Smooth muscle cell of the brain vasculature (primary cell): ENCODE measurements around the gene SHISA2.

Experiments
- DNase-seq: peaks from one replicate; pipeline ENCODE4 v3.0.0-alpha.2; 2012; ENCODE audit warnings: low read depth, low spot score

SHISA2 gene

DNA sequence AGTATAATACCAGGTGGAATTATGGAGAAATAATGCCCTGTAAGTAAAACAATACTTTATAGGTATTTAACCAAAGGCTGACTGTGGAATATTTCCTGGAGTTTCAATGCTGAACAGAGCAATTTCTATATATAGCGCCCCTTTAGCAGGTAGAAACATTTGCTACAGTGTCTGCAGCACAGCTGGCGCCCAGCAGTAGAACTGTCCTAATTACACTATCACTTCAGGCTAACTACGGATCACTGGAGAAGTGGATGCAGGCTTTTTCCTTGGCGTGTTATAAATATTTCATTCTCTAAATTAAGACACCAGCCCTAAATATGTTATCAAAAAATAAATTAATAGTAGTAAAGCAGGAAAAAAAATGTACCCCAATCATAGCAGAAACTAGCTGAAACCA is 3.1 kb downstream of the SHISA2 start:
- DNase-seq = no peak

DNA sequence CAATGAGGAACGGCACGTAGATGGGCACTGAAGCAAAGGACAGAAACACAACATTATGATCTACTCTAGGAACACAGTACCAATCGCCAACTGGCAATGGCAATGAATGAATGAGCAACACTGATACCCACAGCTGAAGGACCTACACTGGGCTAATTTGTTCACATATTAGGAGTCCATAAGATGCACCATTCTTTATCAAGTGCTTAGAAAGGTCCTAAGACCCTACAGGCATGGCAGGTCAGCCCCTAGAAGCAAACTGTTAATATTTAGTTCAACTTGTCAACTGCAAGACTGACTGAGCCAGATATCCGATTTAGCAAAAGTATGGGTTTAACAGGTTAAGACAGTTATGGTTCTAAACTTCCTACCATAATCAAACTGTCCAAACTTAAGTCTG is 4.8 kb downstream of the SHISA2 start:
- DNase-seq = no peak

DNA sequence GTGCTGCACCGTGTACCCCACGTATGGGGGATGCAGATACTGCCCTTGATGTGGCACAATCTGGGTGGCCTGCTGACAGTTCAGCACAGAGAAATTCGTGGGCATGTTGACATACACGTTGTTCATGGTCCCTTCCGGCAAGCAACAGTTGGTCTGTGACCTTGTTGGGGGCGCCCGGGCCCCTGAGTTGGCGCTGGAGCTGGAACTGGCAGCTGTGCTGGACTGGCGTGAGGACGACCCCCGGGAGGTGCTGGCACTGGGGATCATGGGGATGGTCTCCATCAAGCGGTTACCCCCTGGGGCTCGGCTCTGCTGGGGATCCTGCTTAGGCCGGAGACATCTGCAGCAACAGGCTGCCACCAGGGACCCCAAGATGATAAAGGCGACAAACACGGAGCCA is 5.2 kb downstream of the SHISA2 start:
- DNase-seq = no peak

DNA sequence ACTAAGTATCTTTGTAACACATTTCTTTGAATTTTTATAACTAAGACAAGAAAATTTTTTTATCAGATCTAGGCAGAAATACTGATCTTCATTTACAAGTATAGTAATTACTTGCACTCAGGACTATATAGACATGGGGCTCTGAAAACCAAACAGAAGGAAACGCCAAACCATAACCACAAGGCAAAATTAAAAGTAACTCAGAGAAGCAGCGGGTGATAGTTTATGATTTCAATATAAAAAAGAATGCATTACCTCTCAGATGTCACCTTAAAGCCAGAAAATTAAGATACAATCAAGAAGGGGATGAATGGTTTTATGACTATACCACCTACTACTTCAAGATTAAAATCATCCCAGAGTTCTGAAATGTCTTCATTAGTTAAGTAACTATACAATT is 6.7 kb downstream of the SHISA2 start:
- no peak for DNase-seq

DNA sequence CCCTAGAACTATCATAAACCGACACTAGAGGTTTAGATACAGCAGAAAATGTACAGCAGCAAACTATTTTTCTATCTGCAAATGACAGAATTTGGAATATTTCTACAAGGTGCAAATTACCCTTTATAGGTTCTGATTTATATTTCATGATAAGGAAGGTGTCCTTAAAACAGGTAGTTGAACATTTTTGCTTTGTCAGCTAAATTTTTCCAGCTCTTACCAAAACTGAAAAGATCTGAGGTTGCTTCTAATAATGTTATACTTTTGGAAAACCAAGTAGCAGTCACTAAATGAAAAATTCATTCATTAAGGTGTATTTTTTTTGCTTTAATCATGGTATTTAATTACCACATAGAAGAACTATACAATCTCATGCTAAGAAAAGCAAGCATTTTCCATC is 9.0 kb downstream of the SHISA2 start:
- no peak for DNase-seq

DNA sequence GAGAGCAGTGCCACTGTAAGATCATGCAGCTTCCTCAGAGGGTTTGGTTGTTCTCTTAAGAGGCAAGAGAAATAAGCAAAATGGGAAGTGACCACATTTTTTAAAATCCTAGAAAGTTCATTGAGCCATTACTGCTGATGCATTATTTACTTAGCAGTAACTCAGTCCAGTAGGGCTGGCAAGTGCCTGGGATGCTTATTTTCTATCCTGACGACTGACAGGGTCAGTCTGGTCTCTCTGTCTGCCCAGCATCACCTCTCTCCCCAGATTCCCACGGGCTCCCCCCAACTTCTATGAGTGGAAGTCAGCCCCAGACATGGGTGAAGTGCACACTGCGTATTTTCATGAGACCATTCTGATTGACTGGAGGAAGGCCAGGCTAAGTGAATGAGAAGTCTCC is 10.4 kb downstream of the SHISA2 start:
- no peak for DNase-seq

DNA sequence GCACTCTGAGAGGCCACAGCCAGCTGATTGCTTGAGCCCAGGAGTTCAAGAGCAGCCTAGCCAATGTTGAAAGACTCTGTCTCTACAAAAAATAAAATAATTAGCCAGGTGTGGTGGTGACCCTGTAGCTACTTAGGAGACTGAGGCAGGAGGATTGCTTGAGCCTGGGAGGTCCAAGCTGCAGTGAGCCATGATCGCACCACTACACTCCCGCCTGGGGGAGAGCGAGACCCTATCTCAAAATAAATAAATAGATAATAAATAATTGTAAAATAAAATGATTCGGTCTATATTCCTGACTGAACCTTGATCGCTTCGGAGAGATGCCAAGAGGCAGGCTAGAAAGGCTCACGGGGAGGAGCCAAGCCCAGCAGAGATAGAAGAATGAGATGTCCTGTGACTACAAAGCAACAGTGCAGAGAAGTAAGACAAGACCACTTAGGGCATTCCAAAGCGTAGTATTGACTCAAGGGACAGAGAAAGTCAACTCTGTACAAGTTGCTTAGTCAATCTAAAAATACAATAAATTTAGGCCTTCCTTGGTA is 12.8 kb downstream of the SHISA2 start:
- no peak for DNase-seq

DNA sequence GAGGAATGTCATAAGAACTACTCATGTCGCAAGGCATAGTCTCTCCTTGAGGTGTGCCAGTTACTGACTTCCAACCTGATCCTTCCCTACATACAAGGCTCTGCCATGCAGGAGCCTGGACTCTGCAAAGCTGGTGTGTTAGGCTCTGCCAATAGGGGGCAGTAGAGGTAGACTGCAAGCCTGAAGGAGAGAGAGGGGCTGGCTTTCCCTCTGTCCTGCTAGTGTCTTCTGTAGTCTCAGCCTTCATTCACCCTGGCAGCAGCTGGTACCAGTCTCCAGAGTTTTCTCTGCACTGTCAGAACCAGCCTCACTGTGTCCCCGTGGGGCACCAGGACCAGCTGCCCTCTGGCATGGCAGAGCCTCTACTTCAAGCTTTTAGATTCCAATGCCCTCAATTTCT is 14.5 kb downstream of the SHISA2 start:
- no peak for DNase-seq

DNA sequence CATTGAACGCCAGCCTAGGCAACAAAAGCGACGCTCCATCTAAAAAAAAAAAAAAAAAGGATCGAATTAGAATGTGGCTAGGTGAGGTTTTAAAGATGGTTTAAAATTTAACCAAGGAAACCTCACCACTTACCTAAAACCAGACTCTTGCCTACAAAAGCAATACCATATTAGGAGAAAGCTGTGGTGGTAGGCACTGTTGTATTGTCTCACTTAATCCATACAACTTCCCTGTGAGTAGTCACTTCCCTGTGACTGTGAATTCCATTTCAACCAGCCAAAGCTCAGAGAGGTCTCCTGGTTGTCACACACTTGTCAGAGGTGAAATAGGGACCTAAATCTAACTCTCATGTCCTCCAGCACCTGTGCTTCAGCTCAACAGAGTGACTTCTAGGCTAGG is 15.4 kb downstream of the SHISA2 start:
- DNase-seq = no peak

DNA sequence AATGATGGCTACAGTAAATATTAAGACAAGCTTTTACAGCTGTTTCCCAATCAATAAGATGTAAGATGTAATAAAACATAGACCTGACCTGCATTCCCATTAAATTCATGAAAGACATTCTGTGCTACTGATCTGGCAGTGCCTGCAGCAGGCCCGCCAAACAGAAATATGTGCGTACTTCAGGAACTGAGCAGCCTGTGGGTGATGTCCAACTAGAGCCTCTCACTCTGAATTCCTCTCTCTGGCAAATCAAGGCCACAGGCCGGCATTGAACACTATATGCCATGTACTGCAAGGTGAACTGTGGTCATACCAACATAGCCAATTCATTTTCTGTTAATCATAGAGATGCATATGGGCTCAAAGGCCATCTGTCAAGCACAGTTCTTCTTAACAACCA is 17.8 kb downstream of the SHISA2 start:
- DNase-seq = no peak

DNA sequence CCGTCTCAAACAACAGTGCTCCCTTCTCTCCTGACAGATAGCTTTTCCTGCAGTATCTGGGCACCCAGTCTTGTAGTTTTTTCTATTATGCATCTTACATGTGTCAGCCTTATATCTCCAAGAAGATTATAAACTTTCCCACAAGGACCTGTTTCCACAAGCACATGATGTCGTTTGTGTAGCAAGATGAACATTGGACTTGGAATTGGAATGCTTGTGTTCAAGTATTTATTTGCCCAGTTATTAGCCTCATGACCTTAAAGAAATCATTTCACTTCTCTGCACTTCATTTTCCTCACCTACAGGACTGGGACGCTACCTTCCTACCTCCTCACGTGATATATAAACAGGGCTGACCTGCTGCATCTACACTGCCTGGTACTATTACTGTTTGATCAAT is 21.5 kb downstream of the SHISA2 start:
- no peak for DNase-seq

DNA sequence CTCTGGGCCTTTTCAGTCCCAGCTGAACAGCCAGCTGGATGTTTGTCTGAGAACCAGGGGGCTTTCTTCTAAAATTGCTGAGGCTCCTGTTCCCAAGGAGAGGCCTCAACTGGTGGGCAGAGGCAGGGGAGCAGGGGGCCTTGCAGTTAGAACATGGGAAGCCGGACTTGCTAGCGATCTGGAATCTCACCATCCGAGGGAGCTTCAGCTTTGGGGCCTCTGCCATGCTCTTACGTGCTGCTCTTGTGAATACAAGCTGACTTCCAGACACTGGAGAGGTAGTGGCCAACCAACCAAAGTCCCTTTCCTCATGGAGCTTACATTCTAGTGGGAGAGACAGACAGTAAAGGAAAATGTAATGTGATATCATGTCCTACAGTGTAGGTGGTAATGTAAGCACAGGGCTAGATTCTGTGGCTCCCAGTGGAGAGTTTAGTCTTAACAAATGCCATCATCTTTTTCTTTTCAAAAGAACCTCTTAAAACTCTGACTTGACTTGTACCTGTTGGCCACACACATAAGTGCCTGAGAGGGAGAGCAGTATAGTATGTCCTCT is 22.2 kb downstream of the SHISA2 start:
- no peak for DNase-seq

DNA sequence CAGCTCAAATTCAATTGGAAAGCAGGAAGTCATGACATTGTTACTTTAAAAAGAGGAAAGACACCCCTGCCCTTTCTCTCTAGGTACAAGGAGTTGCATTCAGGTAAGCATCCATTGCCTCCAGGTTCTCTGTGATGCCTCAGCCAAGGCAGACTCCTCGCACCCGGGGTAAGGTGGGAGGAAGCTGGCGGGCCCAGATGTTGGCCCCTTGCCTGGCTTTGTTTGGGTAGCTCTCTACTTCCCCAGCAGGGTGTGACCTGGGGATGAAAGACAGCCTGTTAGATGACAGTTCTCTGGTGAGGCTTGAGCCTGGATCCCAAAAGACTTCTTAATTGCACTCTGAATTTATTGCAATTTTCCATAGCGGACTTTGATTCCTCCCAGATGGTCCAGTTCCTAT is 25.6 kb downstream of the SHISA2 start:
- DNase-seq = no peak

DNA sequence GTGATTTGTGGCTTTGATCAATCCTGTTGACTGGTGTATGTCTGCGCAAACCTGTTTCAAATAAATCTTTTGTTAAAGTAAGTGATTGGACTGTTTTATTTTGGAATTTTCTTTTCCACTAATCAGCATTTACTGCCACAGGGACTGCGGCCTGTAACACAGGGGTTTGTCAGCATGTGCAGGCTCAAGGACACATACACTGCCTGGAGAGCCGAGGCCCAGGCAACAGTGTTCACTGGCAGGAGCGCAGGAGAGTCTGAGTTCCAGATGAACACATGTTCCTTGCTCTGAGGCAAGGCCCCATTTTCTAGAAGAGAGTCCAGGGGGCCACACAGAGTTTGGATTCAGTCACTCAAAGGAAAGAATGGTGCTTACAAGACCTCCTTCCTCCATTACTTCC is 26.0 kb downstream of the SHISA2 start:
- DNase-seq = no peak

DNA sequence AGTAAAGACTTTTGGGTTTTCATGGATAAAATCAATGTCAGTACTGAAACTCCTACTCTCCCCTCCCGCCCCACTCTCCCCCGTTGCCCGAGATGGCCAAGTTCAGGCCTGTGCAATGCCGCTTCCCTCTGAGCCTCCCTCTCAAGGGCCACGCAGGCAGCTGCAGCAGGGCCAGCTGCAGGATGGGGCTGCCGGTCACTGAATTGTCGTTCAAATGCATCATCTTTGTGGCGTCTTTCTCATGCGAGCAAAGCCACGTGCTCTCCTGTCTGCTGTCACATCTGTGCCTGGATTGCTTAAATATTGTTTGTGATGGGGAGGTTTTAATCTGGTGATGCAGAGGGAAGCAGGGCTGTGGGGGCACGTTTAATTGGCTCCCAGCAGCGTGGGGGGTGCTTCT is 26.6 kb downstream of the SHISA2 start:
- no peak for DNase-seq

DNA sequence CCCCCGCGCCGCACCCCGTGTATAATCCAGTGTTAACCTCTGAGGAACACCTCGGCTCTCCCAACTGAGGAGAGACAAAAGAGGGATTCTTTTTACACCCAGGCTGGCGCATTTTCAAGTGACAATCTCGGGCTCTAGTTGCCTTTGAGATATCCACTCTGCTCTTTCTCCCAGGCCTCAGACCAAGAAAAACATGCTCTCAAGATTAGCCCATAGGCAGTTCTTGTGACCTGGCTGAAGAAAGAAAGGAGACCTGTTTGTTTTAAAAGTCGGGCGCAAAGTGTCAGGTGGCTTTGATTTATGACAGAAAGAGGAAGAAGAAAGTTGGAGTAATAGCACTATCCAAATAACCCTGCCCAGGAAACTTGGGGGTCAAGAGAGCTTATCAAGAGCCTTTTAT is 27.3 kb downstream of the SHISA2 start:
- DNase-seq = no peak

DNA sequence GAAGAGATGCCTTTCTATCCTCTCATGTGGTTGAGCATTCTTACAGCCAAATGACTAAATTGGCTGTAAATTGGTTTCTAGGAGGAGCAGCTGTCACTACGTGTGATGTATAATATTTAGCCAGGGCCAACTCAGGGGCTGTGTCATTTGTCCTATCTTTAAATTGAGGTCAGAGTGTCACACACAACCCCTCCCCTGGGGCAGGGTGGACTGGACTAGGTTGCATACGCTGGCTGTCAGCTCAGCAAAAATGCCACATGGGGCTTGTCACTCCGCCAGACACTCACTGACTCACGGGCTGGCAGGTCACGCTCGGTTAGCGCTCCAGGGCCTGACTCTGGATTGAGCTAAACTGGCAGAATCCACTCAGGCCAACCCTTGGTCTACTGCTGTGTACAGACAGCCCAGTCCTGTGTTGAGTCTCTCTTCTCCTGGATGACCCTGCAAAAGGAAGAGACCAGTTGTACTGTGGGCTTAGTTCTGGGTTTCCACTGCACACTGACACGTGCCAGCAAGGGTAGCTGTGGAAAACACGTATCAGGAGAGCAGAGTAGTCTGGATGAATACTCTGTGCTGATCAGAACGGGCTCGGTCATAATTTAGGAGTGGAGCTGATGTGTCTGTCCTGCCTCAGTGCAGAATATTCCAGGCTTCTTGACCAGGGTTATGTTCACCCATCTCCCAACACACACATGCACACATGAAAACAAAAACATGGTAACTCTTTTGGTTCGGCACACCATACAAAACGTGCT is 29.1 kb downstream of the SHISA2 start:
- DNase-seq = no peak

DNA sequence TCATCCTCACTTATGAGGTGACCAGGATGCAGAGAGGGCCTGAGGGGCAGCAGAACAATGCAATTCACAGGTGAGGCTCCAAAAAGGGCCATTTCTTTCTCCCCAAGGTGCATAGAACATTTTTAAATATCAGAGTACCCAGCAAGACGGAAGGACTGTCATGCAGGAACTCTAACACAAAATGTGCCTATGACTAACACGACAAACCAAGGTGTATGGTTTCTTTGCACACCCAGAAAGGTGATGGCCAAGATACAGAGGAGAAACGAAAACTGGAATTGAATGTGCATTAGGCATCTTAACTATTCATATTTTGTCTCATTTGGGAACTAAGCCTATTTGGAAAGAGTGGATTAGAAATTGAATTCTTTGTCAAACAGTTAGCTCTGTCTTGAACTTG is 29.9 kb downstream of the SHISA2 start:
- no peak for DNase-seq

DNA sequence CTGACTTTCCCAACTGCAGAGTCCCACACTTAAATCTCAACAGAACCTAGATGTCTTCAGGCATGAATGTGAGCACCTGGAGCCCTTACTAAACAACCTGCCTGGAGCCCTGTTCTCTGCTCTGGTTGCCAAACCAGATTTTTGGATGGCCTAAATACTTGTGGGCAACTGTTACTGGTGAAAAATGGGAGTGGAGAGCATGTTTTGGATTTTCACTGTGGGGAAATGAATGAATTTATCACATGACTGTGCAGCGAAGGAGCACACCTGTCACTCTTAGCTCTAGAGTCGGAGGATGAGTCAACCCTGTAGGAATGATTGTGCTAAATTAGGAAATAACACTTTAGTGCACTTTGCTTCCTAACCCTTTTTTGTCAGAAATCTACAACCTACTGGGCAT is 30.3 kb downstream of the SHISA2 start:
- DNase-seq = no peak

DNA sequence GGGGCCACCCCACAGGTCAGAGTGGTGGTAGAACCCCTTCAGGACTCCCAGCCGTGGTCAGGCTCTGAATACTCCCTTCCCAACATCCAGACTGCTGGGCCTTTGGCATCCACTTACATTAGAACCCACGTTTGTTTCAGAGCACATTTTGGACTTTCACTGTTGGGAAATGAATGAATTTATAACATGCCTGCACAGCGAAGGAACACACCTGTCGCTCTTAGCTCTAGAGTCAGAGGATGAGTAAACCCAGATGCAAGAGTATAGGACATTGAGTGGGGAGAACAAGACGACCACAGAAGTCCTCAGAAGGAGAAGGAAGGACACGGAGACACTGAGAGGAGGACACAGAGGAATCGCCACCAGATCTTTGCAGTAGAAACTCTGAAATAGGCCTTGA is 30.9 kb downstream of the SHISA2 start:
- no peak for DNase-seq

DNA sequence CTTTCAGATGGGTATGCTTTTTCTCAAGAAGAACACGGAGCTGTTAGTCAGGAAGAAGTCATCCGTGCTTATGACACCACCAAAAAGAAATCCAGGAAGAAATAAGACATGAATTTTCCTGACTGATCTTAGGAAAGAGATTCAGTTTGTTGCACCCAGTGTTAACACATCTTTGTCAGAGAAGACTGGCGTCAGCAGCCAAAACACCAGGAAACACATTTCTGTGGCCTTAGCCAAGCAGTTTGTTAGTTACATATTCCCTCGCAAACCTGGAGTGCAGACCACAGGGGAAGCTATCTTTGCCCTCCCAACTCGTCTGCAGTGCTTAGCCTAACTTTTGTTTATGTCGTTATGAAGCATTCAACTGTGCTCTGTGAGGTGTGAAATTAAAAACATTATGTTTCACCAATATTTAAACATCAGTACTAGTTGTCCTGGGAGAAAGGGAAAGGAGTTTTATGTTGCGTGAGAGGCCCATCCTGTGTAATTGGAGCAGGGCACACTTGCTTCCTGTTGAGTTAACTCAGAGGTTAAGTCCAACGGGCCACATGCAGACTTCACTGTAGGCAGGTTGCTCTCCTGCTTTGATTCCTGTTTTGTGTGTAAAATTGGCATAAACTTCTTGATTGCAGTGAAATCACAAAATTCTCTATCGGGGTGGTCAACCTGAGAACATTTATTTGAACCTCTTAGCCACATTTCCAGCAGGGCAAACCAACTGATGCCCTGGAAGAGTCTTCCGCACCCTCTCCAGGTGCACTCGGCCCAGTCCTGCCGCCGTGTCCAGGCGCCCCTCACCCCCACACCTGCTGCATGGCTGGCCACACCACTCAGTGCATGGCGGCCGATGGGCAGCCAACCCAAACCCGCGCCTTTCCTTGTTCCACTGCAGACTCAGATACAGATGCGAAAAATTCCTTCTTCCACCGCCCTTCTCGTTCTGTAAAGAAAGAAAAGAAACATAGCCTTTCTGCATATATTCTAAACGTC is 31.6 kb downstream of the SHISA2 start:
- peak; percentile 63 for DNase-seq

DNA sequence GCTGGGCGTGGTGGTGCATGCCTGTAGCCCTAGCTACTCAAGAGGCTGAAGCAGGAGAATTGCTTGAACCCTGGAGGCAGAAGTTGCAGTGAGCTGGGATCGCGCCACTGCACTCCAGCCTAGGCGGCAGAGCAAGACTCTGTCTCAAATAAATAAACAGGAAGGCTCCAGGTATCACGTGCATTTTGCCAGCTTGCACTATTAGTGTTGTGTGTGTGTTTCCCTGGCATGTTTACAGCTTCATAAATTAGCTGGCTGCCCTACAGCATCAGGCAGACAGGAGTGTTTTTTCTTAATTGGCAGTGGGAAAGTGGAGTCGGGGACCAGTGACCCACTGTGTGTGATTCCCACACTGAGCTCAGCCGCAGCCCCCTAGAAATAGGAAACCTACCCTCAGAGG is 32.6 kb downstream of the SHISA2 start:
- no peak for DNase-seq
